HepG2 (cell line): ENCODE data around the gene DNM3. TPM values are rescaled to one million over a fixed set of nuclear protein-coding genes. Genes with fewer than 3 reads are reported as not detected.

Experiments used
- ATF1 ChIP-seq: IDR thresholded peaks from 2 replicates; pipeline ENCODE4 v1.6.1; 2016; ENCODE audit warnings: mild to moderate bottlenecking, control low read depth
- CEBPG ChIP-seq: IDR thresholded peaks from 2 replicates; pipeline ENCODE4 v1.6.1; 2016
- HMGA1 ChIP-seq: sonication (generic); formaldehyde crosslinking; conservative IDR thresholded peaks from 2 replicates; pipeline ENCODE4 v1.4.0; 2020; ENCODE audit warnings: missing genetic modification reagents
- HNRNPL ChIP-seq: fragments of 200-400 bp; formaldehyde crosslinking; IDR thresholded peaks from 2 replicates; pipeline ENCODE4 v1.6.1; 2017; ENCODE audit warnings: mild to moderate bottlenecking, low read depth, low read length
- MAF1 ChIP-seq: sonication (generic); formaldehyde crosslinking; IDR thresholded peaks from 2 replicates; pipeline ENCODE4 v1.5.0; 2020; ENCODE audit warnings: missing genetic modification reagents, borderline replicate concordance
- MXD4 ChIP-seq: IDR thresholded peaks from 2 replicates; pipeline ENCODE4 v1.6.1; 2016; ENCODE audit warnings: mild to moderate bottlenecking, missing biosample characterization, missing genetic modification reagents
- NFKB2 ChIP-seq: sonication (generic); formaldehyde crosslinking; IDR thresholded peaks from 2 replicates; pipeline ENCODE4 v1.4.0; 2020; ENCODE audit warnings: missing genetic modification reagents, borderline replicate concordance
- PITX1 ChIP-seq: sonication (generic); formaldehyde crosslinking; IDR thresholded peaks from 2 replicates; pipeline ENCODE4 v1.5.1; 2020; ENCODE audit warnings: mild to moderate bottlenecking, missing genetic modification reagents
- RFX1 ChIP-seq: fragments of 450-650 bp; IDR thresholded peaks from 2 replicates; pipeline ENCODE4 v1.6.1; 2017
- SAP130 ChIP-seq: IDR thresholded peaks from 2 replicates; pipeline ENCODE4 v1.6.1; 2016; ENCODE audit warnings: low read depth
- SIN3B ChIP-seq: fragments of 150-350 bp; IDR thresholded peaks from 2 replicates; pipeline ENCODE4 v1.6.1; 2014; ENCODE audit warnings: low read length
- SKI ChIP-seq: fragments of 450-650 bp; IDR thresholded peaks from one replicate; pipeline ENCODE4 v1.6.1; 2018; ENCODE audit warnings: mild to moderate bottlenecking; ENCODE audit not compliant: partially characterized antibody
- TEAD2 ChIP-seq: sonication (generic); formaldehyde crosslinking; IDR thresholded peaks from 2 replicates; pipeline ENCODE4 v1.9.0; 2021; ENCODE audit warnings: missing genetic modification reagents
- TP53 ChIP-seq: sonication (generic); formaldehyde crosslinking; conservative IDR thresholded peaks from 2 replicates; pipeline ENCODE4 v1.4.0; 2020; ENCODE audit warnings: missing genetic modification reagents
- ZFP36L1 ChIP-seq: sonication (generic); formaldehyde crosslinking; IDR thresholded peaks from 2 replicates; pipeline ENCODE4 v1.8.0; 2022; ENCODE audit warnings: mild to moderate bottlenecking, missing genetic modification reagents, moderate library complexity
- ZNF136 ChIP-seq: sonication (generic); formaldehyde crosslinking; IDR thresholded peaks from 2 replicates; pipeline ENCODE4 v1.8.1; 2022; ENCODE audit warnings: low read depth, mild to moderate bottlenecking, moderate library complexity, missing genetic modification reagents
- ZNF224 ChIP-seq: sonication (generic); formaldehyde crosslinking; IDR thresholded peaks from 2 replicates; pipeline ENCODE4 v1.5.0; 2020; ENCODE audit warnings: mild to moderate bottlenecking, missing genetic modification reagents
- ZNF230 ChIP-seq: sonication (generic); formaldehyde crosslinking; IDR thresholded peaks from 2 replicates; pipeline ENCODE4 v1.4.0; 2020; ENCODE audit warnings: mild to moderate bottlenecking, missing genetic modification reagents
- ZNF335 ChIP-seq: sonication (generic); formaldehyde crosslinking; IDR thresholded peaks from 2 replicates; pipeline ENCODE4 v1.4.0; 2020; ENCODE audit warnings: missing genetic modification reagents
- ZNF549 ChIP-seq: sonication (generic); formaldehyde crosslinking; IDR thresholded peaks from 2 replicates; pipeline ENCODE4 v1.5.0; 2020; ENCODE audit warnings: missing genetic modification reagents
- ZNF569 ChIP-seq: sonication (generic); formaldehyde crosslinking; IDR thresholded peaks from 2 replicates; pipeline ENCODE4 v1.5.0; 2020; ENCODE audit warnings: mild to moderate bottlenecking, missing genetic modification reagents, moderate library complexity, borderline replicate concordance
- ZNF720 ChIP-seq: sonication (generic); formaldehyde crosslinking; IDR thresholded peaks from 2 replicates; pipeline ENCODE4 v1.4.0; 2020; ENCODE audit warnings: missing genetic modification reagents
- ZNF75D ChIP-seq: sonication (generic); formaldehyde crosslinking; IDR thresholded peaks from 2 replicates; pipeline ENCODE4 v1.8.1; 2023; ENCODE audit warnings: missing genetic modification reagents, mild to moderate bottlenecking, borderline replicate concordance
- ZNF782 ChIP-seq: sonication (generic); formaldehyde crosslinking; IDR thresholded peaks from 2 replicates; pipeline ENCODE4 v1.4.0; 2020; ENCODE audit warnings: missing genetic modification reagents, mild to moderate bottlenecking, borderline replicate concordance
- ZSCAN20 ChIP-seq: sonication (generic); formaldehyde crosslinking; IDR thresholded peaks from 2 replicates; pipeline ENCODE4 v1.4.0; 2020; ENCODE audit warnings: missing genetic modification reagents, mild to moderate bottlenecking, borderline replicate concordance
- polyA plus RNA-seq, 8 experiments: library from polyadenylated mRNA; depleted of rRNA in 3 of 8; stranded (reverse) in 7 of 8; unstranded in 1 of 8; fragments of >200 nt; fragmentation: Illumina TruSeq in 4 of 8; extraction: Trizol in 4 of 8; gene quantifications; 2 replicates each; pipeline versions ENCODE4 v1.2.1 to v1.2.3, GENCODE V29; 2011 to 2016; ENCODE audit warnings: low read depth in 4 of 8, missing spikeins in 1 of 8, mixed read lengths in 1 of 8; ENCODE audit not compliant: insufficient read depth in 1 of 8
- total RNA-seq, 5 experiments: library from RNA; depleted of rRNA; stranded (reverse); fragments of >200 nt; fragmentation: Illumina TruSeq; extraction: Trizol; gene quantifications; 2 replicates each; pipeline ENCODE4 v1.2.3, GENCODE V29; 2016; ENCODE audit warnings: low read depth in 1 of 5
- TF ChIP-seq, protein P1 (sequence below): IDR thresholded peaks from 2 replicates; pipeline ENCODE4 v1.6.1; 2018; ENCODE audit warnings: missing genetic modification reagents
- TF ChIP-seq, protein P2 (sequence below): sonication (generic); formaldehyde crosslinking; IDR thresholded peaks from 2 replicates; pipeline ENCODE4 v1.9.0; 2021; ENCODE audit warnings: missing genetic modification reagents, borderline replicate concordance
- TF ChIP-seq, protein P3 (sequence below): sonication (generic); formaldehyde crosslinking; IDR thresholded peaks from 2 replicates; pipeline ENCODE4 v1.8.0; 2022; ENCODE audit warnings: missing genetic modification reagents, mild to moderate bottlenecking, moderate library complexity, borderline replicate concordance

Gene DNM3
- total and polyA plus RNA-seq, 2 of the 13 experiments (the other 11 are each of a cell fraction or from before 2014, with no cell fraction given), result 0.05 TPM; not detected in 1

DNA sequence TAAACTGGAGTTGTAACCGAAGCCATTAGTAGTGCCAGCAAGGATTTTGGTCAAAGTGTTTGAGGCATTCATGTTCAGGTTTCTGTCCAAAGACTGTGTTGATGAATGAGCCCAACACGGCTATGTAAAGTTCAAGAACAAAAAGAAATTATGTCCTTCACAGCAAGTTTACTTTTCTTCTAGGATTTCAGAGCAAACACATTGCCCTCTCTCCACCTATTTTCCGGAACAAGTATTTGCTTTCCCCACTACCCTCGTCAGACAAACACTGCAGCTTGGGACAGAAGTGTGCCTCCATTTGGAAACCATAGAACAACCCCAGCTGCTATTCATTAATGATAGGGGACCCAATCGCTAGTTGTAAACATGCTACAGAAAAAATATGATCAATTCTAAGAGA is 427.8 kb downstream of the DNM3 start (continued):
- TF ChIP-seq ZFP36L1 (CRISPR knock-in tag), result no peak
- no peak for TF ChIP-seq ZSCAN20 (CRISPR knock-in tag)
- TF ChIP-seq SIN3B, result no peak
- no peak for TF ChIP-seq ZNF136
- no peak for TF ChIP-seq ATF1 (CRISPR knock-in tag)
- no peak for TF ChIP-seq HMGA1 (CRISPR knock-in tag)
- peak; percentile 57 for TF ChIP-seq SAP130 (CRISPR knock-in tag)
- peak; percentile 32 for TF ChIP-seq CEBPG (CRISPR knock-in tag)
- TF ChIP-seq, protein P1, sequence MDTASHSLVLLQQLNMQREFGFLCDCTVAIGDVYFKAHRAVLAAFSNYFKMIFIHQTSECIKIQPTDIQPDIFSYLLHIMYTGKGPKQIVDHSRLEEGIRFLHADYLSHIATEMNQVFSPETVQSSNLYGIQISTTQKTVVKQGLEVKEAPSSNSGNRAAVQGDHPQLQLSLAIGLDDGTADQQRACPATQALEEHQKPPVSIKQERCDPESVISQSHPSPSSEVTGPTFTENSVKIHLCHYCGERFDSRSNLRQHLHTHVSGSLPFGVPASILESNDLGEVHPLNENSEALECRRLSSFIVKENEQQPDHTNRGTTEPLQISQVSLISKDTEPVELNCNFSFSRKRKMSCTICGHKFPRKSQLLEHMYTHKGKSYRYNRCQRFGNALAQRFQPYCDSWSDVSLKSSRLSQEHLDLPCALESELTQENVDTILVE (CRISPR knock-in tag), result no peak
- TF ChIP-seq PITX1 (CRISPR knock-in tag), result peak; percentile 18; the same call in 1 of the 2 replicates
- no peak for TF ChIP-seq ZNF569 (CRISPR knock-in tag)
- no peak for TF ChIP-seq ZNF549 (CRISPR knock-in tag)
- no peak for TF ChIP-seq SKI
- TF ChIP-seq ZNF720 (CRISPR knock-in tag), result no peak
- TF ChIP-seq HNRNPL, result no peak
- no peak for TF ChIP-seq NFKB2 (CRISPR knock-in tag)
- TF ChIP-seq ZNF782 (CRISPR knock-in tag), result no peak
- no peak for TF ChIP-seq ZNF75D (CRISPR knock-in tag)
- TF ChIP-seq MAF1 (CRISPR knock-in tag), result no peak
- no peak for TF ChIP-seq MXD4 (CRISPR knock-in tag)
- TF ChIP-seq ZNF335 (CRISPR knock-in tag), result no peak
- TF ChIP-seq TEAD2 (CRISPR knock-in tag), result no peak
- TF ChIP-seq, protein P2, sequence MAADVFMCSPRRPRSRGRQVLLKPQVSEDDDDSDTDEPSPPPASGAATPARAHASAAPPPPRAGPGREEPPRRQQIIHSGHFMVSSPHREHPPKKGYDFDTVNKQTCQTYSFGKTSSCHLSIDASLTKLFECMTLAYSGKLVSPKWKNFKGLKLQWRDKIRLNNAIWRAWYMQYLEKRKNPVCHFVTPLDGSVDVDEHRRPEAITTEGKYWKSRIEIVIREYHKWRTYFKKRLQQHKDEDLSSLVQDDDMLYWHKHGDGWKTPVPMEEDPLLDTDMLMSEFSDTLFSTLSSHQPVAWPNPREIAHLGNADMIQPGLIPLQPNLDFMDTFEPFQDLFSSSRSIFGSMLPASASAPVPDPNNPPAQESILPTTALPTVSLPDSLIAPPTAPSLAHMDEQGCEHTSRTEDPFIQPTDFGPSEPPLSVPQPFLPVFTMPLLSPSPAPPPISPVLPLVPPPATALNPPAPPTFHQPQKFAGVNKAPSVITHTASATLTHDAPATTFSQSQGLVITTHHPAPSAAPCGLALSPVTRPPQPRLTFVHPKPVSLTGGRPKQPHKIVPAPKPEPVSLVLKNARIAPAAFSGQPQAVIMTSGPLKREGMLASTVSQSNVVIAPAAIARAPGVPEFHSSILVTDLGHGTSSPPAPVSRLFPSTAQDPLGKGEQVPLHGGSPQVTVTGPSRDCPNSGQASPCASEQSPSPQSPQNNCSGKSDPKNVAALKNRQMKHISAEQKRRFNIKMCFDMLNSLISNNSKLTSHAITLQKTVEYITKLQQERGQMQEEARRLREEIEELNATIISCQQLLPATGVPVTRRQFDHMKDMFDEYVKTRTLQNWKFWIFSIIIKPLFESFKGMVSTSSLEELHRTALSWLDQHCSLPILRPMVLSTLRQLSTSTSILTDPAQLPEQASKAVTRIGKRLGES (CRISPR knock-in tag), result no peak
- TF ChIP-seq RFX1, result no peak
- no peak for TF ChIP-seq ZNF230 (CRISPR knock-in tag)
- TF ChIP-seq ZNF224, result no peak
- TF ChIP-seq TP53, result no peak
- TF ChIP-seq, protein P3, sequence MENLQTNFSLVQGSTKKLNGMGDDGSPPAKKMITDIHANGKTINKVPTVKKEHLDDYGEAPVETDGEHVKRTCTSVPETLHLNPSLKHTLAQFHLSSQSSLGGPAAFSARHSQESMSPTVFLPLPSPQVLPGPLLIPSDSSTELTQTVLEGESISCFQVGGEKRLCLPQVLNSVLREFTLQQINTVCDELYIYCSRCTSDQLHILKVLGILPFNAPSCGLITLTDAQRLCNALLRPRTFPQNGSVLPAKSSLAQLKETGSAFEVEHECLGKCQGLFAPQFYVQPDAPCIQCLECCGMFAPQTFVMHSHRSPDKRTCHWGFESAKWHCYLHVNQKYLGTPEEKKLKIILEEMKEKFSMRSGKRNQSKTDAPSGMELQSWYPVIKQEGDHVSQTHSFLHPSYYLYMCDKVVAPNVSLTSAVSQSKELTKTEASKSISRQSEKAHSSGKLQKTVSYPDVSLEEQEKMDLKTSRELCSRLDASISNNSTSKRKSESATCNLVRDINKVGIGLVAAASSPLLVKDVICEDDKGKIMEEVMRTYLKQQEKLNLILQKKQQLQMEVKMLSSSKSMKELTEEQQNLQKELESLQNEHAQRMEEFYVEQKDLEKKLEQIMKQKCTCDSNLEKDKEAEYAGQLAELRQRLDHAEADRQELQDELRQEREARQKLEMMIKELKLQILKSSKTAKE, result peak; percentile 69; the same call in 1 of the 2 replicates
